D721Med (cell line): Measurements from ENCODE around the gene PSTK.

Source experiments
- DNase-seq: peaks from one replicate; pipeline ENCODE4 v3.0.0; 2011; ENCODE audit warnings: low spot score; ENCODE audit not compliant: insufficient read length
- FAIRE-seq: peaks from 2 replicates; lab custom pipeline; 2011; peaks lifted over from hg19 to GRCh38; lab: Jason Lieb, UNC
- TF ChIP-seq, protein P1 (sequence below): IDR thresholded peaks from 2 replicates; pipeline ENCODE4 v1.5.1; 2012; ENCODE audit warnings: mild to moderate bottlenecking, control low read depth; ENCODE audit not compliant: insufficient read depth; ENCODE audit errors: missing control alignments

Gene PSTK

DNA sequence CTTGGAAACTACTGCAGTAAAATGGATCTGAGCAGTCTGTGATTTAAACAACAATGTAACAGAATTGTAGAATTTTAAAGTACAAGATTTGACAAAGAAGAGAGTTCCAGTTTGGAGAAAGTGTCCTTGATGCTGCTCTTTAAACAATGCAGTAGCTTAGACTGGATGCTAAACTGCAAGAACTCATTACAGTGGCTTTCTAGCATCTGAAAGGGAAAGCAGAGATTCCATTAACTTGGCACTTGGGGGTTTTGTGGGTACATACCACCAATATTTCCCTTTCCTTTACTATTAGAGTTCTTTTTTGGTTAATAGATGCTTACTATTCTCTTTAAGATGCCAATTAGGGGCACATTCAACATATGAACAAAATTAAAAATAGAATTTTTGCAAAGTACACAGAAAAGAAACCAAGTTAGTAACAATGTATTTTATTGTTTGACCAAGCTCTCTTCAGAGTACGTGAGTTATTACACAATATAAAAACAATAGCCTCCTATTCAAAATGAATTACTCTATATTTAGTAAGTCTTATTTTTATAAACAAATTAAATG is 11.9 kb downstream of the PSTK start:
- TF ChIP-seq, protein P1, sequence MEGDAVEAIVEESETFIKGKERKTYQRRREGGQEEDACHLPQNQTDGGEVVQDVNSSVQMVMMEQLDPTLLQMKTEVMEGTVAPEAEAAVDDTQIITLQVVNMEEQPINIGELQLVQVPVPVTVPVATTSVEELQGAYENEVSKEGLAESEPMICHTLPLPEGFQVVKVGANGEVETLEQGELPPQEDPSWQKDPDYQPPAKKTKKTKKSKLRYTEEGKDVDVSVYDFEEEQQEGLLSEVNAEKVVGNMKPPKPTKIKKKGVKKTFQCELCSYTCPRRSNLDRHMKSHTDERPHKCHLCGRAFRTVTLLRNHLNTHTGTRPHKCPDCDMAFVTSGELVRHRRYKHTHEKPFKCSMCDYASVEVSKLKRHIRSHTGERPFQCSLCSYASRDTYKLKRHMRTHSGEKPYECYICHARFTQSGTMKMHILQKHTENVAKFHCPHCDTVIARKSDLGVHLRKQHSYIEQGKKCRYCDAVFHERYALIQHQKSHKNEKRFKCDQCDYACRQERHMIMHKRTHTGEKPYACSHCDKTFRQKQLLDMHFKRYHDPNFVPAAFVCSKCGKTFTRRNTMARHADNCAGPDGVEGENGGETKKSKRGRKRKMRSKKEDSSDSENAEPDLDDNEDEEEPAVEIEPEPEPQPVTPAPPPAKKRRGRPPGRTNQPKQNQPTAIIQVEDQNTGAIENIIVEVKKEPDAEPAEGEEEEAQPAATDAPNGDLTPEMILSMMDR, result no peak
- FAIRE-seq (no peak), DNase-seq (no peak)

DNA sequence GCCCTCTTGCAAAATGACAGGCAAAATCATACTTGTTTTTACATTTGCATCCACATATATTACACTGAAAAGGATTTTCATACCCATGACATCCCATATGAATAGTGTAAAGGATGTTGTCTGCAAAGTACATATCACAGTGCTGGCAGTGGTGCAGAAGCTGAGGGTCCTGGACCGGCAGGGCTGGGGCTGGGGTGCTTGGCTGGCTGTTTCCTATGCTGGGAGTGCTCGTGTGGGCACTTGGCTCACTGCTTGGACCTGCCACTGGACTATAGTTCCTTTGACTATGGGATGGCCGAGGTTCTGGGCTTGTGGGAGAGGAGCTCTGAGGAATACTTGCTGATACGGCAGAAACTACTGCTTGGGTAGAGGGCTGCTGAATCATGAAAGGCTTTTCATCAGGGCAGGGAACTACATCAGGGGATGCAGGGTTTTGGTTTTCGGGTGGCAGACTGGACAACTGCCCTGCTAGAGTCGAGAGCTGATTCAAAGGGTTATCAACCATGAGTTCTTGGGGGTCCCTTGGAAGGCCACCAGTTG is 13.7 kb downstream of the PSTK start:
- TF ChIP-seq, protein P1, result no peak
- FAIRE-seq (no peak), DNase-seq (no peak)

DNA sequence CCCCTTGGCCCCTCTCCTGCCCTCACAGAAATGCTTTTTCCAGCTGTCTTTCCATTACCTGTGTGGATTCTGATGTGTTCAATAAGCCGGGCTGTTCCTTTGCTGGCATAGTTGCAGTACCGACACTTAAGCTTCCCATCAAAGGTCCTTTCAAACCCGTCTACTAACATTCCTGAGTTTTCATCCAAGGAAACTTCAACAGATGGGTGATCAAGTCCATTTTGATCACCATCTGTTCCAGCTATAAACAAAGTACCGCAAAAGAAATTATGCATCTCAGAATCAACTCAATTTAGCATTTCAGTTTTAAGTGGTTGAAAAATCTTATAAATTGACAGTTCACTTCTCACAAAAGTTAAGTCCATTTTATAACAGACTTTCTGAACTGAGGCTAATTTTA is 15.7 kb downstream of the PSTK start:
- TF ChIP-seq, protein P1, result no peak
- FAIRE-seq, result no peak
- no peak for DNase-seq

DNA sequence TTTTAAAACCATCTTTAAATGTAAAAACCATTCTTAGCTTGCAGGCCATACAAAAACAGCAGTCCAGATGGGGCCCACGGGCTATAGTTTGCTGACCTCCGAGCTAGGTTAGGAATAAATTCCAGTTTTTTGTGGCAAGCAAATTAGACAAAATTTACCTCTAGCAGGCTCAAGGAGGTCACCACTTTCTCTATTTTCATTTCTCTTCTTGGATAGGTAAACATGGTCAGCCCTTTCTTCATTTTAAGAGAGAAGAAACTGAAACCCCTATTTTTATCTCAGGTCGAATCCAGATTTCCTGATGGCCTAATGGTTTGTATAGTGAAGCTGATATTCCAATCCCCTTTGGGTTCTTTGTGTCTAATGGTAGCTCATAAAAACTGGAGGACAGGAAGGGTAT is 17.7 kb downstream of the PSTK start:
- DNase-seq, result no peak
- TF ChIP-seq, protein P1, result no peak
- FAIRE-seq, result no peak

DNA sequence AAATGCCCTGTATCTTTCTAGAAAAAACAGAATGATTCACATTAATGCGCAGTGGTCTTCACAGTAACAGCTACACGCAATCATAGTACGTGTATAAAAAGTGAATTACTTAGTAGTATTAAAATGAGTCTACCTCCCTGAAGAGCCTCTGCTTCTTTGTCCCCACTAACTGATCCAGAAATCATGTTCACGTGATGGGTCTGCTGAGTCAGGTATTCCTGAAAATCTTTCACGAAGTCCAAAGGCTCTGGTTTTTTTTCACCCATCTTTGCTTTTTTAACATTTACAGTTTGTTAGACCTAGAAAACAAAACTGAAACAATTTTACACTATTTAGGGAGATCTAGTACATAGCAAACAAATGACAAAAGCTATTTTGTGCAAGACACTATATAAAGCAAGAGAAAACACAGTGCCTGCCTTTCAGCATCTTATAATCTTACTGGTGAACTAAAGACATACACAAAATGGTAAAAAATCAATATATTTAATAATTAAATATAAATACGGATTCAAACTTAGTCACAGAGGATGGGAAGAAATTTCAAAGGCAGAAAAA is 18.2 kb downstream of the PSTK start:
- FAIRE-seq (no peak), DNase-seq (no peak)
- TF ChIP-seq, protein P1, result no peak

DNA sequence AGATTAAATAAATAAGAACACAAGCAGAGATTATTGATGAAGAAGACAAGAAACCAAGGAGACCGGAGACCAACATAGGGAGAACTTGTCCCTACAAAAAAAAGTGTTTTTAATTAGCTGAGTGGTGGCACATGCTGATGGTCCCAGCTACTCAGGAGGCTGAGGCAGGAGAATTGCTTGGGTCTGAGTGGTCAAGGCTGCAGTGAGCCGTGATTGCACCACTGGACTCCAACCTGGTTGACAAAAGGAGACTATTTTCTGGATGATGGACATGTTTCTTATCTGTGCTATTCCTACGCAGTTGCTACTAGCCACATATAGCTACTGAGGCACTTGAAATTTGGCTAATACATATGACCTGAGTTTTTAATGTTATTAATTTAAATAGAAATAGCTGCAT is 18.7 kb downstream of the PSTK start:
- TF ChIP-seq, protein P1, result no peak
- FAIRE-seq (no peak), DNase-seq (no peak)

DNA sequence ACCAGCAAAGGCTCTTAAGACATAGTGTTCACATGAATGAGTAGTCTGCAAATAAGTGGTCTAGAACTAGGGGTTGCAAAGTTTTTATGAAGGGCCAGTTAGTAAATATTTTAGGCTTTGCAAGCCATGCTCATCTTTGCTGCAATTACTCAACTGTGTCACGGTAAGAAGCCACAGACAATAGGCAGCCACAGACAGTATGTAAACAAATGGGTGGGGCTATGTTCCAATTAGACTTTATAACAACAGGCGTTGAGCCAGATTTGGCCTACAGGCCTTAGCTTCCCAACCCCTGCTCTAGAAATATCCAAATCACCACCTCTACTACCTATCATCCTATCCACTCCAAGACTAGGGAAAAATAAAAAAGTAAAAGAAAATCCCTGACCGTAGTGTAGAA is 19.1 kb downstream of the PSTK start:
- FAIRE-seq (no peak), DNase-seq (no peak)
- TF ChIP-seq, protein P1, result no peak
